ENCODE data around the gene WFDC1.
"Not testable (repeated sequence)": the region's sequence is repeated elsewhere in the genome, so short reads cannot be mapped to it uniquely, and the experiment has no call there.

The WFDC1 gene

DNA sequence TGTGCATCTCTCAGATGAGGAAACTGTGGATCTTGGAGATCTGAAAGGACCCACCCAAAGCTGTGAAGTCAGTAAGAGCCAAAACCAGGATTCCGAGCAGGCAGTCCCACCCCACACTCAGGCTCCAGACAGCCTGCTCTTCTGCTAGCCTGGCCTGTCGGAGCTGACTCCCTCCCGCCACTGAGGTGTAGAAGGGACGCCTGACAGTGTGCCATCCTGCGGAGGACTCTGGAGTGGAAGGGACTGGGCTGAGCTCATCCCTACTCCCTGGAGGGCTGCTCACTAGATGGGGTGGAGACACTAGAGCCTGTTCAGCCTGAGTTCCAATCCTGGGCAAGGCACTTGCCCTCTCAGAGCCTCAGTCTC is 36.0 kb downstream of the WFDC1 start:
- no peak overlapping the region for H3K4me3 ChIP-seq (ENCODE audit: low read depth, low read length)
- no peak for DNase-seq (ENCODE audit: low read depth)
- TF ChIP-seq, protein P1, sequence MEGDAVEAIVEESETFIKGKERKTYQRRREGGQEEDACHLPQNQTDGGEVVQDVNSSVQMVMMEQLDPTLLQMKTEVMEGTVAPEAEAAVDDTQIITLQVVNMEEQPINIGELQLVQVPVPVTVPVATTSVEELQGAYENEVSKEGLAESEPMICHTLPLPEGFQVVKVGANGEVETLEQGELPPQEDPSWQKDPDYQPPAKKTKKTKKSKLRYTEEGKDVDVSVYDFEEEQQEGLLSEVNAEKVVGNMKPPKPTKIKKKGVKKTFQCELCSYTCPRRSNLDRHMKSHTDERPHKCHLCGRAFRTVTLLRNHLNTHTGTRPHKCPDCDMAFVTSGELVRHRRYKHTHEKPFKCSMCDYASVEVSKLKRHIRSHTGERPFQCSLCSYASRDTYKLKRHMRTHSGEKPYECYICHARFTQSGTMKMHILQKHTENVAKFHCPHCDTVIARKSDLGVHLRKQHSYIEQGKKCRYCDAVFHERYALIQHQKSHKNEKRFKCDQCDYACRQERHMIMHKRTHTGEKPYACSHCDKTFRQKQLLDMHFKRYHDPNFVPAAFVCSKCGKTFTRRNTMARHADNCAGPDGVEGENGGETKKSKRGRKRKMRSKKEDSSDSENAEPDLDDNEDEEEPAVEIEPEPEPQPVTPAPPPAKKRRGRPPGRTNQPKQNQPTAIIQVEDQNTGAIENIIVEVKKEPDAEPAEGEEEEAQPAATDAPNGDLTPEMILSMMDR (conservative IDR thresholded peaks at IDR 0.05; ENCODE audit: low read depth, low read length): no peak

DNA sequence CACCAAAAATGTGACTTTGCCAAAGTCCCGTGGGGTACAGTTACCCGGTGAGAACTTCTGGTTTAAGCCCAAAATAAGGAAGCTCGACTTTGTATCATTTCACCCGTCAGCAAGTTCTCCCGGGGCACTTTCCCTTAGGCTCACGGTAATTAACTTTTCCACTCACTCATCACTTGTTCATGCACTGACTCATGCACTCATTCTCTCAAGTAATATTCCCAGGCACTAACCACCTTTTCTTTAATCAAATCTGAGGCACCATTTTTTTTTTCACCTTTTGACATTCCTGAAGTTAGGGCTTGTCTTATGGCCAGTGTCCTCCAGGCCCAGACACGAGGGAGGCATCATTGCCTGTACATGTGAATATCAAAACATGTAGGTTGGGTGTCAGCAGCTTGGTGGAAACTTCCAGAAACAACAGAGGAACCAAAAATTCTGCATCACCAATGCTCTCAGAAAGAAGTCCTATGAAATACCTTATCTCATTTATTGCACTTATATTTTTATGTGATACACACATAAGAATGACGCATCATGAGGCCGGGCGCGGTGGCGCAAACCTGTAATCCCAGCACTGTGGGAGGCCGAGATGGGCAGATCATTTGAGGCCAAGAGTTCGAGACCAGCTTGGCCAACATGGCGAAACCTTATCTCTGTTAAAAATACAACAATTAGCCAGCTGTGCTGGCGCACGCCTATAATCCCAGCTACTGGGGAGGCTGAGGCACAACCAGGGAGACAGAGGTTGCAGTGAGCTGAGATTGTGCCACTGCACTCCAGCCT is 37.5 kb downstream of the WFDC1 start:
- TF ChIP-seq, protein P1 (conservative IDR thresholded peaks at IDR 0.05; ENCODE audit: low read depth, low read length): no peak
- DNase-seq (ENCODE audit: low read depth): no peak
- H3K4me3 ChIP-seq (ENCODE audit: low read depth, low read length): no peak overlapping the region

DNA sequence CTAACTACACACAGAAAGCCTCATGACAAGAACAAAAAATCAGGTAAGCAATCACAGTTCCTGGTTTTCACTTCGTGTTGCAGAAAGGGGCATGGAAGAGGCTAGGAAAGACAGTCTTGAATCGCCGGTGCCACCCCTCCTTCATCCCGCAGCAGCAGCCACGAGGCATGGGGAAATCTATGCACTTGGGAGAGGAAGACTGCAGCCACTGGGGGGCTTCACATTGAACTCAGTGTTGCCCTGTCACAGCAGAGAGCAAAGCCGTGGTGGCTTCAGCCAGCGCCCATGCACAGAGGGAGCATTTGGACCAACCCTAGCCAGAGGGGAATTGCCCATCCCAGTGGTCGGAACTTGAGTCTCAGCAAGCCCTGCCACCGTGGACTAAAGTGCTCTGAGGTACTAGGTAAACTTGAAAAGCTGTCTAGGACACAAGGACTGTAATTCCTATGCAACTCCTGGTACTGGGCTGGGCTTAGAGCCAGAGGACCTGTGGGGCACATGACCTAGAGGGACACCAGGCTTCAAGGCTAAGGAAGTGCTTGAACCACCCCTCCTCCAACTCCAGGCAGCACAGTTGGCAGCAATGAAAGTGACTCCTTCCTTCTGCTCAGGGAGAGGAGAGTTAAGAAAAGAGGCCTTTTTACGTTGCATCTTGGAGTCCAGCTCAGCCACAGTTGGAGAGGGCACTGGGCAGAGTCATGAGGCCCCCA is 38.5 kb downstream of the WFDC1 start:
- no peak overlapping the region for H3K4me3 ChIP-seq (ENCODE audit: low read depth, low read length)
- TF ChIP-seq, protein P1 (conservative IDR thresholded peaks at IDR 0.05; ENCODE audit: low read depth, low read length): no peak
- DNase-seq (ENCODE audit: low read depth): no peak

DNA sequence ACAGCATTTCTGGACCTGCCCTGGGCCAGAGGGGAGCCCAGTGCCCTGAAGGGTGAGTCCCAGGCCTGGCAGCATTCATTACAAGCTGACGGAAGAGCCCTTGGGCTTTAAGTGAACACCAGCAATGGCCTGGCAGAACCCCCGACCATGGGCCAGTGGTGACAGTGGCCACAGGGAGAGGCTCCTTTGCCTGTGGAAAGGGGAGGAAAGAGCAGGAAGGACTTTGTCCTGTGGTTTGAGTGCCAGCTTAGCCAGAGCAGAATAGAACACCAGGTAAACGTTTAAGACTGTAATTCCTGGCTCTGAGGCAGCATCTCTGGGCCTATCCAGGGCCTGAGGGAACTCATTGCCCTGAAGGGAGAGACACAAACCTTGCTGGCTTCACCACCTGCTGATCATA is 39.4 kb downstream of the WFDC1 start:
- TF ChIP-seq, protein P1 (conservative IDR thresholded peaks at IDR 0.05; ENCODE audit: low read depth, low read length): no peak
- no peak overlapping the region for H3K4me3 ChIP-seq (ENCODE audit: low read depth, low read length)
- no peak for DNase-seq (ENCODE audit: low read depth)

DNA sequence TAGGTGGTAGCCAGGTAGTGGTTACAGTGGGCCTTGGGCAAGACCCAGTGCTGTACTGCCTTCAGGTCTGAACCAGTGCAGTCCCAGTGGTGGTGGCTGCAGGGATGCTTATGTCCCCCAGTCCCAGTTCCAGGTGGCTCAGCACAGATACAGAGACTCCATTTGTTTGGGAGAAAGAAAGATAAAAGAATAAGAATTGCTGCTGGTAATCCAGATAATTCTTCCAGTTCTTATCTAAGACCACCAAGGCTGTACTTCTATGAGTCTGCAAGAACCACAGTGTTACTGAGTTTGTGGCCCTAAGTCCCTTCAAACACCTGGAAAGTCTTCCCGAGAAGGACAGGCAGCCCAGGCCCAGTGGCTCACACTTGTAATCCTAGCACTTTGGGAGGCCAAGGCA is 39.8 kb downstream of the WFDC1 start:
- DNase-seq (ENCODE audit: low read depth): no peak
- TF ChIP-seq, protein P1 (conservative IDR thresholded peaks at IDR 0.05; ENCODE audit: low read depth, low read length): no peak
- no peak overlapping the region for H3K4me3 ChIP-seq (ENCODE audit: low read depth, low read length)

DNA sequence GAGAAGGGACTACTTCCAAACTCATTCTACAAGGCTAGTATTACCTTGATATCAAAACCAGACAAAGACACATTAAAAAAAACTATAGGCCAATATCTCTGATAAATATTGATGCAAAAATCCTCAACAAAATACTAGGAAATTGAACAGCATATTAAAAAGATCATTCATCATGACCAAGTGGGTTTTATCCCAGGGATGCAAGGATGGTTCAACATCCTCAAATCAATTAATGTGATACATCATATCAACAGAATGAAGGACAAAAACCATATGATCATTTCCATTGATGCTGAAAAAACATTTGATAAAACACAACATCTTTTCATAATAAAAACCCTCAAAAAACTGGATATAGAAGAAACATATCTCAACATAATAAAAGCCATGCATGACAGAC is 42.6 kb downstream of the WFDC1 start:
- not testable (repeated sequence) for DNase-seq (ENCODE audit: low read depth); H3K4me3 ChIP-seq (ENCODE audit: low read depth, low read length)

DNA sequence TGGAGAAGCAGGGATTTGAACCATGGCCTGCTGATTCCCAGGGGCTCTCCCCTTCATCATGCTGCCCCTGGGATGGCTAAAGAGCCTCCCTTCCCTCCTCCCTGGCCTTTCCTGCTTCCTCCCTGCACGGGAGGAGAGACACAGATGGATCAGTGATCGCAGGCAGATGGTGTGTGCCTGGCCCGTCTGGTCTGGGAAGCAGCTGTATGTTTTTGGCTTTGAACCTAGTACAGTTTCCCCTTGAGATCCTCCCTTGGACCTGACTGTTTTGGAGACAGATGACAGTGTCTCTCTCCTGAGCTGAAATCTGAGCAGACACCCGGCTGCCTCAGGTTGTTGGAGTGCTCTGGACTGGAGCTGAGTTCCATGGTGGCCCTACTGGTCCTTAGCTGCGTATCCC is 44.6 kb downstream of the WFDC1 start:
- TF ChIP-seq, protein P1 (conservative IDR thresholded peaks at IDR 0.05; ENCODE audit: low read depth, low read length): no peak
- no peak overlapping the region for H3K4me3 ChIP-seq (ENCODE audit: low read depth, low read length)
- no peak for DNase-seq (ENCODE audit: low read depth)
